ENCODE data around the gene SLC2A8.

The SLC2A8 gene

DNA sequence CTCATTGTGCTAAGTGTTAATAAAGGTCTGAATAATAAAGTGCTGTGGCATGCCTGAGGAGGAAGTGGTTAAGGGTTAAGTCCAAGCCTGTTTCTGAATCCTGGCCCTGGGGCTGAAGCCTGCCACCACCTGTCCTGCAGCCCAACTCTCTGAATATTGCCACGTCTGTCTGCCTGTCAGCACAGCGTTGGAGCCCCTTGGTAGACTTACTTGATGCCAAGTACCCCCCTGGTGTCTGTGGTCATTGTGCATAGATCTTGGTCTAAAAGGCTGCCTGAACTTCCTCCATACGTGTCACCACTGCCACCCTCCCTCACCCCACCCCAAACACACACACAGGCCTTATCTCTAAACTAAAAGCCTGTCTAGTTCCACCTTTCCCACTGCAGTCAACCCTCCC is 35.4 kb upstream of the SLC2A8 start:
- TF ChIP-seq LEF1 (IDR thresholded peaks at IDR 0.05; ENCODE audit: borderline replicate concordance) (no peak), FOXM1 (IDR thresholded peaks at IDR 0.05; ENCODE audit: borderline replicate concordance) (no peak), NFRKB (IDR thresholded peaks at IDR 0.05) (no peak), FOXK2 (IDR thresholded peaks at IDR 0.05) (no peak), L3MBTL2 (conservative IDR thresholded peaks at IDR 0.05) (no peak), FOXA1 (IDR thresholded peaks at IDR 0.05) (no peak)

DNA sequence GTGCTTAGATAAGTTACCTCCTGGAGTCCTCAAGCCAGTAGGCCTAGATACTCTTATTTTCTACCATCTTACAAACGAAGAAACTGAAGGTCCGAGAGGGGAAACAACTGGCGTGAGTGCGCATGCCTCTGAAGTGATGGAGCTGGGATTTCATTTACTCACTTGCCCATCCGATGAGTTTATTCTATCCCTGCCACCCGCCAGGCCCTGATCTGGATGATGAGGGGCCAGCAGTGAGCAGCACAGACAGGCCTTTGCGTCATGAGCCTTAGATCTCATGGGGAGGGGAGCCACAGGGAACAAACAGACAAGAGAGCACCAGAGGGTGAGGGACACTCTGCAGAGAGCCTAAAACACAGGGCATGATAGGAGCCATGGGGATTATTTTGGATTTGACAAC is 34.1 kb upstream of the SLC2A8 start:
- ChIA-PET POLR2A (interaction anchor here (1.0 kb wide), 1 partner anchor 89 kb away, joined by 3 read pairs; the partner anchor contains the start of gene LRSAM1), CTCF (no interaction called here)
- DNase-seq (ENCODE audit: extremely low spot score): no peak
- no peak for TF ChIP-seq FOXA1 (IDR thresholded peaks at IDR 0.05)
- TF ChIP-seq BHLHE40 (IDR thresholded peaks at IDR 0.05; ENCODE audit: borderline replicate concordance): no peak

More for the DNA sequence above, 35.4 kb upstream of the SLC2A8 start:
- DNase-seq (ENCODE audit: extremely low spot score): no peak
- POLR2A ChIA-PET: interaction anchor here (1.1 kb wide), 2 partner anchors 27 to 35 kb away, joined by 3 to 4 read pairs; partner anchors contain the start of gene SLC2A8
- CTCF ChIA-PET: interaction anchor here (0.6 to 1.5 kb wide), 5 partner anchors 9 to 93 kb away, joined by 3 to 5 read pairs (median 4); no protein-coding TSS in a partner anchor

DNA sequence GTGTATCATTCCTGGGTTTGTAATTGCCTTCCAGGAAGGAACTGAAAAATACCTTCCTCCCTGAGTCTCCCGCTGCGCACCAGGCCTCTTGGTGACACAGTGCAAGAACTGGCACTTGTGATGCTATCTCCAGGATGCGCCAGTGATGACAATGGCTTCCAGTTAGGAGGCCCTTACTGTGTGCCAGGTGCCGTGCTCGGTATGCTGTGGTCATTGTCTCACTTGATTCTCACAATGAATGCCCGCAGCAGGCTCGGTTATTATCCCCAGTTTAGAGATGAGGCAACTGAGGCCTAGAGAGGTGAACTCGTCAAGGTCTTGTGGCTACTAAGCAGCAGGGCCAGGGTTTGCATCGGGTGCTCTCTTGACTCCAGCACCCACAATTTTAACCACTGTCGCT is 31.5 kb upstream of the SLC2A8 start:
- TF ChIP-seq FOXA1 (IDR thresholded peaks at IDR 0.05) (no peak), SP1 (IDR thresholded peaks at IDR 0.05) (no peak), SUZ12 (IDR thresholded peaks at IDR 0.05) (no peak), ZNF384 (IDR thresholded peaks at IDR 0.05) (no peak), TARDBP (IDR thresholded peaks at IDR 0.05) (no peak), BHLHE40 (IDR thresholded peaks at IDR 0.05; ENCODE audit: borderline replicate concordance) (no peak), ARNT (IDR thresholded peaks at IDR 0.05) (no peak), ELF4 (IDR thresholded peaks at IDR 0.05) (no peak), FOXM1 (IDR thresholded peaks at IDR 0.05; ENCODE audit: borderline replicate concordance) (no peak), NFRKB (IDR thresholded peaks at IDR 0.05) (no peak), LEF1 (IDR thresholded peaks at IDR 0.05; ENCODE audit: borderline replicate concordance) (no peak), CTBP1 (IDR thresholded peaks at IDR 0.05; ENCODE audit: borderline replicate concordance) (no peak), L3MBTL2 (conservative IDR thresholded peaks at IDR 0.05) (no peak), FOXK2 (IDR thresholded peaks at IDR 0.05) (no peak)
- TF ChIP-seq, protein P1, sequence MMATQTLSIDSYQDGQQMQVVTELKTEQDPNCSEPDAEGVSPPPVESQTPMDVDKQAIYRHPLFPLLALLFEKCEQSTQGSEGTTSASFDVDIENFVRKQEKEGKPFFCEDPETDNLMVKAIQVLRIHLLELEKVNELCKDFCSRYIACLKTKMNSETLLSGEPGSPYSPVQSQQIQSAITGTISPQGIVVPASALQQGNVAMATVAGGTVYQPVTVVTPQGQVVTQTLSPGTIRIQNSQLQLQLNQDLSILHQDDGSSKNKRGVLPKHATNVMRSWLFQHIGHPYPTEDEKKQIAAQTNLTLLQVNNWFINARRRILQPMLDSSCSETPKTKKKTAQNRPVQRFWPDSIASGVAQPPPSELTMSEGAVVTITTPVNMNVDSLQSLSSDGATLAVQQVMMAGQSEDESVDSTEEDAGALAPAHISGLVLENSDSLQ (IDR thresholded peaks at IDR 0.05): no peak
- ChIA-PET CTCF (no interaction called here), POLR2A (no interaction called here)
- no peak for DNase-seq (ENCODE audit: extremely low spot score)

GRCh38 chr9:127366594-127366993 is 30.4 kb upstream of the SLC2A8 start:
- POLR2A ChIA-PET: no interaction called here

DNA sequence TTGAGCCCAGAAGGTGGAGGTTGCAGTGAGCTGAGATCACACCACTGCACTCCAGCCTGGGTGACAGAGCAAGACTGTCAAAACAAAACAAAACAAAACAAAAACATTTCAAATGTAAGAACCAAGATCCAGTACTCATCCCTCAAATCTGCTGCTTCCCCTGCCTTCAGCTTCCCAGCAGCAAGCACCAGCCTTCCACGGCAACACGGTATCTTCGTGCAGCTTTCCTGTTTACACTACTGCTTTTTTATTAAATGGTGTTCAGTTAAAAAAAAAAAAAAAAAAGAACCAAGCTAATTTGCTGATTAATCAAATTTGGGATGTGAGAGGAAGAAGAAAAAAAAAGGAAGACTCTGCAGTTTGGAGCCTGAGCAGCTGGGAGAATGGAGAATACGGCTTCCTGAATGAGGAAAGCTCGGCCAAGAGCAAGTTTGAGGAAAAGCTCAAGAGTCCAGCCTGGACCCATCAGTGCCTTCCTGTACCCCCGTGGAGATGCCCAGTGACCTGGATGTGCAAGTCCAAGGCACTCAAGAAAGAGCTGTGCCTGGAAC is 28.0 kb upstream of the SLC2A8 start:
- POLR2A ChIA-PET: interaction anchor here (1.0 kb wide), 1 partner anchor 17 kb away, joined by 3 read pairs; no protein-coding TSS in a partner anchor
- TF ChIP-seq FOXK2 (IDR thresholded peaks at IDR 0.05) (no peak), ARNT (IDR thresholded peaks at IDR 0.05) (no peak), SUZ12 (IDR thresholded peaks at IDR 0.05) (no peak), BHLHE40 (IDR thresholded peaks at IDR 0.05; ENCODE audit: borderline replicate concordance) (no peak), ELF4 (IDR thresholded peaks at IDR 0.05) (no peak), NFRKB (IDR thresholded peaks at IDR 0.05) (no peak)
- TF ChIP-seq, protein P1 (IDR thresholded peaks at IDR 0.05): no peak
- CTCF ChIA-PET: no interaction called here
- DNase-seq (ENCODE audit: extremely low spot score): no peak

More at GRCh38 chr9:127366594-127366993, 30.4 kb upstream of the SLC2A8 start:
- CTCF ChIA-PET: no interaction called here
- no peak for DNase-seq (ENCODE audit: extremely low spot score)
- TF ChIP-seq FOXM1 (IDR thresholded peaks at IDR 0.05; ENCODE audit: borderline replicate concordance) (no peak), NFRKB (IDR thresholded peaks at IDR 0.05) (no peak), CTBP1 (IDR thresholded peaks at IDR 0.05; ENCODE audit: borderline replicate concordance) (no peak), HDGF (IDR thresholded peaks at IDR 0.05; ENCODE audit: borderline replicate concordance) (no peak), FOXK2 (IDR thresholded peaks at IDR 0.05) (no peak), TARDBP (IDR thresholded peaks at IDR 0.05) (no peak), SUZ12 (IDR thresholded peaks at IDR 0.05) (no peak), BHLHE40 (IDR thresholded peaks at IDR 0.05; ENCODE audit: borderline replicate concordance) (no peak), LEF1 (IDR thresholded peaks at IDR 0.05; ENCODE audit: borderline replicate concordance) (no peak), ZNF384 (IDR thresholded peaks at IDR 0.05) (no peak)

DNA sequence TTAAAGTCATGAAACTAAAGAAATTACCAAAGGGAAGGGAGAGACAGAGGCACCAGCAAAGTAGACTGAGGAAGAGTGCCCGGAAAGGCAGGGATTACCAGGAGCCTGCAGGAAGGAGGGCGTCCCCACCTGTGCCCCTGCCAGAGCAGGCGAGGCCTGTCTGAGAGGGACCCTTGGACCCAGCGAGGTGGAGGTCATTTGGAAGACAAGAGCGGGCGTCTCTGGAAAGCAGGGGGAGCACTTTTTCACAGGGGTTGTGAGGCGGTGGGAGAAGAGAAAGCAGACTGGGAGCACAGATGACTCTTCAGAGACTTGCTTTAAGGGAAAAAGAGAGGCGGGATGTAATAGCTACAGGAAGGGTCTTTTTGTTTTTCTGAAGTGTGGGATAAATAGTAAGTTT is 27.5 kb upstream of the SLC2A8 start:
- DNase-seq (ENCODE audit: extremely low spot score): no peak
- ChIA-PET CTCF (interaction anchor here (0.6 to 1.7 kb wide), 2 partner anchors 9 to 358 kb away, joined by 3 to 5 read pairs; no protein-coding TSS in a partner anchor), POLR2A (interaction anchor here (1.0 to 1.4 kb wide), 2 partner anchors 9 to 17 kb away, joined by 3 read pairs; no protein-coding TSS in a partner anchor)
- no peak for TF ChIP-seq BHLHE40 (IDR thresholded peaks at IDR 0.05; ENCODE audit: borderline replicate concordance)

DNA sequence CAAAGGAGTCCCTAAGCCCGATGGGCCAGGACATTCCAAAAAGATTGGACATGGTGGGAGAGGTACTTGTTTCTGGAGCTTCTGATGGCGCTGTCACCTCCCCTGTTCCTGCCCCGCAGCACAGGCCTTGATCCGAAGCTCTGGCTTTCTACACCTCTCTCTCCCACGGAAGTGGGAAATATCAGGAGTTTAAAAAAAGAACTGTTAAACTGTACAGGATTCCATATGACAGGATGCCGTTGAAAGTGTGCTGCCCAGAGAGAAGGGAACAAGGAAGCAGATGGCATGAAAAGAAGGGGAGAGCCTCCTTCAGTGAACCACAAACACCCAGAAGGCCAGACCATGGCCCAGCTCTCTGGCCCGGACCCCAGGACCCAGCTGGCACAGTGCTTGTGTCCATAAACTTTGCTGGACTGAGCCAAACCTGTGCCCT is 26.8 kb upstream of the SLC2A8 start:
- ChIA-PET CTCF (interaction anchor here (0.6 to 1.7 kb wide), 2 partner anchors 10 to 357 kb away, joined by 3 to 5 read pairs; no protein-coding TSS in a partner anchor), POLR2A (interaction anchor here (1.4 kb wide), 1 partner anchor 9 kb away, joined by 3 read pairs; no protein-coding TSS in a partner anchor)
- no peak for TF ChIP-seq ARNT (IDR thresholded peaks at IDR 0.05)
- no peak for TF ChIP-seq ZNF384 (IDR thresholded peaks at IDR 0.05)
- no peak for TF ChIP-seq BHLHE40 (IDR thresholded peaks at IDR 0.05; ENCODE audit: borderline replicate concordance)
- TF ChIP-seq LEF1 (IDR thresholded peaks at IDR 0.05; ENCODE audit: borderline replicate concordance): no peak
- no peak for TF ChIP-seq SUZ12 (IDR thresholded peaks at IDR 0.05)
- TF ChIP-seq SP1 (IDR thresholded peaks at IDR 0.05): no peak
- no peak for TF ChIP-seq FOXK2 (IDR thresholded peaks at IDR 0.05)
- TF ChIP-seq HDGF (IDR thresholded peaks at IDR 0.05; ENCODE audit: borderline replicate concordance): no peak
- DNase-seq (ENCODE audit: extremely low spot score): no peak
